H1 (cell line): ENCODE data around the gene ERG28. TPM values are rescaled to one million over a fixed set of nuclear protein-coding genes. Genes with fewer than 3 reads are reported as not detected.

Source experiments
- NRF1 ChIP-seq: IDR thresholded peaks from 2 replicates; pipeline ENCODE4 v1.6.1; 2011; ENCODE audit warnings: mild to moderate bottlenecking, low read depth, low read length, improper control_type of control experiment
- polyA plus RNA-seq, 7 experiments: library from polyadenylated mRNA; depleted of rRNA in 3 of 7; stranded (reverse) in 5 of 7; unstranded in 2 of 7; fragments of >200 nt in 5 of 7; fragments of 200-250 nt in 2 of 7; gene quantifications; 1 replicate in 5 of 7; 2 replicates in 1 of 7; 4 replicates in 1 of 7; pipeline versions ENCODE4 v1.2.1 to v1.2.3, GENCODE V29; 2011 to 2013; ENCODE audit warnings: missing spikeins in 2 of 7, mixed read lengths in 2 of 7
- total RNA-seq: library from RNA; stranded (reverse); fragmentation: NEBNext Ultra II Directional; extraction: Animal tissue kit (Norgen Biotek cat#: 25700); gene quantifications from 2 replicates; pipeline ENCODE4 v1.2.1, GENCODE V29; 2021

Gene ERG28
- total and polyA plus RNA-seq, 2 of the 8 experiments (the other 6 are each of a cell fraction or from before 2014, with no cell fraction given): 32.6 to 56.7 TPM

- TF ChIP-seq NRF1: no peak
Measured at GRCh38 chr14:75609606-75610475, 50.8 kb downstream of the ERG28 start (continued).
